GM19099 (cell line): ENCODE measurements around the gene DGKD.

Source experiments
- POLR2A ChIP-seq: IDR thresholded peaks from 3 replicates; pipeline ENCODE4 v1.6.1; 2011; ENCODE audit warnings: low read depth; ENCODE audit not compliant: insufficient read length; ENCODE audit errors: extremely low read depth

Gene DGKD

DNA sequence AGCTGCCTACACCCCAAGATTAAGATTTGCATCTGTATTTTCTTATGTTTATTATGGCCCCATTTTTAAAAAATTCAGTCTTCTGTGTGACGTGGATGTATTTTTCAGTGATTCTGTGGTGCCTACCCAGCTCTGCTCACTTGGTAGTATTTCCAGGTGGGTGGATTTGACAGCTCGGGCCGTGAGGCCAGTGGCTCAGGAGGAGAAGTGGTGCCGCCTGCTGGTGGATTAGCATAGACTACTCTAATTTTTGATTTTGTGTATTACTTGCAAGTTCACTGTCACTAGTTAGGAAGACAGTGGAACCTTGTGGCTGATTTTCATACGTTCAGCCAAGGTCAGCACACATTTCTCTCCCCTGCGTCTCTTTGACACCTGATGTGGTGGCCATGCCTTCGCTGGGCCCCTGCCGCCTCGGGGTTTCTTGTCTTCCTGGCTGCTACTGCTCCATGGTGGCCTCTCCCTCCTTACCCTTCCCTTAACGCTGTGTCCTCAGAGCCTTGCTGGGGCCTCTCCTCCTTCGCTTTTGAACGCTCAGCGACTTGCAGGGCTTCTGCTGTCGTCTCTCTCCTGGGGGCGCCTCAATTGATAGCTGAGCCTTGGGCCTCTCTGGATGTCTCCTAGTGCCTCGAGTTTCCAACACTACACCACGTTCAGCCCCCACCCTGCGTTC is 89.4 kb downstream of the DGKD start:
- no peak for TF ChIP-seq POLR2A

DNA sequence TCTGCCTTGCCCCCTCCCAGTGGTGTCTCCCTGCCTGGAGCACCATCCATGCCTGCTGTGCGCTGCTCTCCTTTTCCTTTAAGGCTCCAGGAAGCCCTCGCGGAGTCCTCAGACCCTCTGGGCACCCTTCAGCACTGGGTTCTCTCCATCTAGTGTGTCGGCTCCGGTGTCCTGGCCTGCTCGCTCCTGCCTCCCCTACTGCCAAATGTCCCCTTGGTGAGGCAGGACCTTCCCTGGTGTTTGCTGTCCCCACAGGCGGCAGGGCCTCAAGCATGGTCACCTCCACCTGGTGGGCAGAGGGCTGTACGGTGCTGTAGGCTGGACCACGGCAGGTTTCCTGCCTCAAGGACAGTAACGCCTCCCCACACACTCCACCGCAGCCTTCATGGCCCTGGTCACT is 90.2 kb downstream of the DGKD start:
- no peak for TF ChIP-seq POLR2A

DNA sequence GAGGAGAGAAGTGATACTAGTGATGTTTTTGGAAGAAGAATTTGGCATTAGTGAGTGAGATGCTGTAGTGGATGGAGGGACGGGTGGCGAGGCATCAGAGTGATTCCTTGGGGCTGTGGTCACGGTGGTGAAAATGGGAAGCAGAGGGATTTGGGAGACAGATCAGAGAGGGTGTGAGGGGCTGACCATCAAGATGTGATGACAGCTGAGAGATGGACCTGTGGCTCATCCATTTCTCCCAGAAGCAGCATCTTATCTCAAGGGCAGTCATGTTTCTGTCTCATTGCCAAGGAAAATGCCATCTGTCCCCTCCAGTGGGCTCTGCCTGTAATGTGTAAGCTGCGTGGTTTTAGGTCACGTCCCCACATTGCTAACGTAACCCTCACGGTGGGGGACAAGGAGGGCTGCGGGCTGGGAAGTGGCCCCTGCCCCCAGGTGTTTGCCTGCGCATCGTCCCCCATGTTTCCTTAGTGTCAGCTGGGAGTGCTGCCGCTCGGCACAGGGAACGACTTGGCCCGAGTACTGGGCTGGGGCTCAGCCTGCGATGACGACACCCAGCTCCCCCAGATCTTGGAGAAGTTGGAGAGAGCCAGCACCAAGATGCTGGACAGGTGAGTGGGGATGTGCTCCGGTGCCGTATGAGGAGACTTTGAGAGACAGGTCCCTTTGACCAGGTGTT is 91.0 kb downstream of the DGKD start:
- TF ChIP-seq POLR2A = no peak

DNA sequence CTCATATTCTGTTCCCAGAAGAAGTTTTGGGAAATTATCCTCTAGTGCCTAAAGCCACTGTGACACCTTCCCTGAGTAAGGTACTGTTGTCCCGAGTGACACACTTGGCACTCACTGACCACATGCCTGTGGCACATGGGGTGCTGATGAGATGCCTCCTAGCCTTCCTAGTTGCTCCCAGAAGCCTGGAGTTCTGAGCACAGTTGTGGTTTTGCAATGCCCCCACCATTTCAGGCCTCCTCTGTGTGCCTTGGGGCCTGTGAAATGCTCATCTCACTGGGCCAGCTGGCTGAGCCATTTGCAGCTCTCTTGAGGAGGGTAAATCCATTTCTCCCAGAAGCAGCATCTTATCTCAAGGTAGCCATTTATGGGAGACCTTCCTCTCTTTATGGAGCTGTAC is 91.8 kb downstream of the DGKD start:
- no peak for TF ChIP-seq POLR2A

DNA sequence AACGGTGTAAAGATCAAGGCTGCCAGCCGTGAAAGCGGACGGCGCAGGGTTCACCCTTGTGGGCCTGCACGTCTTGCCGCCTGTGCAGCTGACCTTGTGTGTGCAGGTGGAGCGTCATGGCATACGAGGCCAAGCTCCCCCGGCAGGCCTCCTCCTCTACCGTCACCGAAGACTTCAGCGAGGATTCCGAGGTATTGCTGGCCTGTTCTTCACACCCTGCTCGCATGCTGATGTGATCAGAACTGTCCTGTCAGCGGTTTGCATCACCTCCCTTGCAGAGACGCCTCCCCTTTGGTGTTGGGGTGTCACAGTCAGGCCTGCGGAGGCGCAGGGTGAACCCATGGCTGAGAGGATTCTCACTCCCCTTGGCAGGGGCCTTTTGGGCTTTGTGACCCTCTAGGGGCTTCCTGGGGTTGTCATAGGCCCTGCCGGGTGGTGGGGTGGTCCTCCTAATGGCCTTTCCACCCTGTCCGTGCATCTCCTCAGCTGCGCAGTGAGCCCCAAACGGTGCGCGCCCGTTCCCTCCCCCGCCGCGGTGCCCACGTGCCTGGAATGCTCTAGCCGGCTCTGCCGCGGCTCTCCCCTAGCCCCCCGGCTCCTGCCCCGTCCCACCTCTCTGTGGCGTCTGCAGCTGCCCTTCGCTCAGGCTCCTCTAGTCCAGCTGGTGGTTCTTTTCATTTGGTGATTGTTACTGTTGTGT is 92.5 kb downstream of the DGKD start:
- no peak for TF ChIP-seq POLR2A

DNA sequence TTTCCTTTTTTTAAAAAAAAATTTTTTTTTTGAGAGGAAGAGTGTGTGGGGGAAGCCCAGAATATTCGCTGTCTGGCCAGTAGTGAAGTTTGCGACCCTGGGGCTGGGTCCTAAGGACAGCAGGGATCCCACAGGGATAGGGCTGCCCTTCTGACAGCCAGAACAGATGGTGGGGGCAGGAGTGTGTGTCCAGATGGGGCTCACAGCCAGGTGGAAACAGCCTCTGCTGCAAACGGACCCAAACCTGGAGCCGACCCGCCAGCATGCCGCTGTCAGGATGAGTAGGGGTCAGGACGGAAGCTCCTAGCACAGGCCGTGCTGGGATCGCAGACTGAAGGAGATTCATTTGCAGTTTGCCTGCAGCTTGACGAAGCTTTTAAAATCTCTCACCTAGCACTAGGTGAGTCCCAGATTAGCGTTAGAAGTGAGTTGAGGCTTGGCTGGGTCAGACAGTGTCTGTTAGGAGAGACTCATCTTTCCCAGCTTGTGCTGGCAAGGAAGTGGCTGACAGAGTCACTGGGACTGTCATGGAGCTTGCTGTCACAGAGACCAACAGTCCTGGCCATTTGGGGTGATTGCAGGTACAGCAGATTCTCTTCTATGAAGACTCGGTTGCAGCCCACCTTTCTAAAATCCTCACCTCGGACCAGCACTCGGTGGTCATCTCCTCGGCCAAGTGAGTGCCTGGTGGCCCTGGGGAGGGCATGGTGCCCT is 93.4 kb downstream of the DGKD start:
- no peak for TF ChIP-seq POLR2A

DNA sequence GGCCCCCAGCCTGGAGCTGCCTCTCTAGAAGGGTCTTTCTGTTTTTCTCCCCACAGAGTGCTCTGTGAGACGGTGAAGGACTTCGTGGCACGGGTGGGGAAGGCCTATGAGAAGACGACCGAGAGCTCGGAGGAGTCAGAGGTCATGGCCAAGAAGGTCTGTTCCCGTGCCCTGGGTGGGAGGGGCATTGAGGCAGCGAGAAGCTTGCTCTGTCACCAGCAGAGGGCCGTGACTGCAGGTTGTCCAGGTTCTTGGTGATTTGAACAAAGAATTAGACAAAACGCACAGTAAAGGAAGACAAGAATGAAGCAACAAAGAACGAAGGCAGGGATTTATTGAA is 93.9 kb downstream of the DGKD start:
- TF ChIP-seq POLR2A = no peak

DNA sequence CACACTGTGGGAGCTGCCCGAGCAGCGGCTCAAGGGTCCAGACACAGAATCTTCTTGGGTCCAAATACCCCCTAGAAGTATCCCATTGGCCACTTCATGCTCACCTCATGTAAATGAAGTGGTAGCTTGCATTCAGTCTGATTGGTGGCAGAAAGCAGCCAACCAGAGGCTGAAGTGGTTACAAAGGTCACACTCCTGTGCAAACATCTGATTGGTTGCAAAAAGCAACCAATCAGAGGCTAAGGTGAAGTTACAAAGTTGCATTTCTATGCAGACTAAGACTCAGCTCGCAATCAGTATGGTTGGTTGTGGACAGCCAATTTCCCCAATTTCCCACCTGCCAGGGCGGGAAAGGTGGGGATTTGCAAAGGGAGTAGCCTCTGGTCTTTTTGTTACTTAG is 94.3 kb downstream of the DGKD start:
- no peak for TF ChIP-seq POLR2A

DNA sequence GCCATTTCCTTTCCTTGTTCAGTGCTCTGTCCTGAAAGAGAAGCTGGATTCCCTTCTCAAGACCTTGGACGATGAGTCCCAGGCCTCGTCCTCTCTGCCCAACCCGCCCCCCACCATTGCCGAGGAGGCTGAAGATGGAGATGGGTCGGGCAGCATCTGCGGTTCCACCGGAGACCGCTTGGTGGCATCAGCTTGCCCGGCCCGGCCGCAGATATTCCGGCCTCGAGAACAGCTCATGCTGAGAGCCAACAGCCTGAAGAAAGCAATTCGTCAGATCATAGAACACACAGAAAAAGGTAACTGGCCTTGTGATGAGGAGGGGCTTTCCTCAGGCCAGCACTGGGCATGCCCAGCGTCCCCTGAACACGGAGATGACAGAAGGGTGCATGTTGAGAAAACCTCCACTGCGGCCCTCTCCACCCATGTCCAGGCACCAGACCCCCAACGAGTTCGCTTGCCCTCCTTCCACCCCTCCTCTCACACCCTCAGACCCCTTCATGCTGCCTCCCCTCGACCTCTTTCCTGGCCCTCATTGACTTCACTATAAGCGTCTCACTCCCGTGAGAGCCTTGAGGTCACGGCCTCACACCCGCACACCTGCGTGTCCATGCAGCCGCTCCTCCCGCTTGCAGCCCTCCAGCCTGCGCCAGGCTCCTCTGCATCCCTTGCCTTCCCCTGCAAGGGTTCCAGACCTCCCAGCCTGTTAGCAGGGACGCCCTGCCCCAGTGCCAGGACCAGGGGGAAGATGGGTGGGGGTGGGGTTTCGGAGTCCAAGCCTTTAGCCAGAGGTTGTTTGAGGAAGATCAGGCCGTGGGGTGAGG is 95.0 kb downstream of the DGKD start:
- TF ChIP-seq POLR2A = no peak

DNA sequence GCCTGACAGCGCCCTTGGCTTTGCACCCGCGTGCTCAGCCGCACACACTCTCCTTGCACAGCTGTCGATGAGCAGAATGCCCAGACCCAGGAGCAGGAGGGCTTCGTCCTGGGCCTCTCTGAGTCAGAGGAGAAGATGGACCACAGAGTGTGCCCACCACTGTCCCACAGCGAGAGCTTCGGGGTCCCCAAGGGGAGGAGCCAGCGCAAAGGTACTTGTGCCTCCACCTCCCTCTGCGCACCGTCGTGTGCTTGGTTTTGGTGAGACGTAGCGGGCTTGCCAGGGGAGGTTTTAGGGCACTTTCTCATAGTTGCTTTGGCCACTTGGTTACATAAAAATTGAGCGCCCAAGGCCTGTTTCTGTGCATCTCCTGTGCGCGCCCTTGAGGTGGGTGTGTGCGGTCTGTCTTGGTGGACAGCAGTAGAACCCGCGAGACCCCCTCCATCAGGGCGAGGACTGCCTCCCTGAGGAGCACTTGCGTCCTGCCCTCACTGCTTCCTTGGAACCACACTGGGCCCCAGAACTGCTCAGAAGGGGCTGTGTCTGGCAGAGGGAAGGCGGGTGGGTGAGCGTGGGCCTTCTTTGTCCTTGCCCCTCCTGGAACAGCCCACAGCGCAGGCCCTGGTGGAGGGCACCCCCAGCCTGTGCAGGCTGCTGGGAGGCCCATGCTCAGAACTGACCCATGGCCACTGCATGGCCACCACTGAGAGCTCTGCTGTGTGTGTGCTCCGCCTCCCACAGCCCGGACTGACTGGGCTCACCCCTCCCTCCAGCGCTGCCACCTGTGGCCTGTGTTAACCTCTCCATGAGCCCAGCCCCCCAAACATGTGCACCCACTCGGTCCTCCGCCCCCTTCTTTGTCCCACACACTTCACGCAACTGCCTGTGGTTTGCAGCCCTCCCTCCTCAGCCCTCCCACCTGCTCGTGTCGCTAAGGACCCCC is 95.9 kb downstream of the DGKD start:
- TF ChIP-seq POLR2A = no peak

DNA sequence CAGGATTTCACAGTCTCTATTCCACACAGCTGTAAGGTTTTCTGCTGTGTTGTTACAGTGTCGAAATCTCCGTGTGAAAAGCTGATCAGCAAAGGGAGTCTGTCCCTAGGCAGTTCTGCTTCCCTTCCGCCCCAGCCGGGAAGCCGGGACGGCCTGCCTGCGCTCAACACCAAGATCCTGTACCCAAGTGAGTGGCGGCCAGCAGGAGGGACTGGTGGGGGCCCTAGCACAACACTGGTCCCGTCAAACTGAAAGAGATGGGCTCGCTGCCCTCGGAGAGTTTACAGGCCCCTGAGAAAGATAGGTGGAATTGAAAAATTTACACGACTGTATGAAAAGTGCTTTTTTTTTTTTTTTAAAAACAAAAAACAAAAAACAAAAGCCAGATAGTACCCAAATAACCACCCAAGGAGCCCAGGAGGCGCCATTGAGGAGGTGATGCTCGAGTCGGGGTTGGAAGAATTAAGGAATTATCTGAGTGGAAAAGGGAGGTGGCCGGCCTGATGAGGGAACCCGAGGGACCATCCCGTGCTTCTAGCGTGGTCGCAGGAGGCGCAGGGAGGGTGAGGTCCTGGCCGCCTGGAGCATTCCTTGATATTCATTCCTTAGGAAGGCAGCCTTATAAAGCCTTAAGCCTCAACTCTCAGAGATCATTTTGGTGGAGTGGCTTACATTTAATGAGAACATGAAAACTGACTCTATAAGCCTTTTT is 96.7 kb downstream of the DGKD start:
- no peak for TF ChIP-seq POLR2A

DNA sequence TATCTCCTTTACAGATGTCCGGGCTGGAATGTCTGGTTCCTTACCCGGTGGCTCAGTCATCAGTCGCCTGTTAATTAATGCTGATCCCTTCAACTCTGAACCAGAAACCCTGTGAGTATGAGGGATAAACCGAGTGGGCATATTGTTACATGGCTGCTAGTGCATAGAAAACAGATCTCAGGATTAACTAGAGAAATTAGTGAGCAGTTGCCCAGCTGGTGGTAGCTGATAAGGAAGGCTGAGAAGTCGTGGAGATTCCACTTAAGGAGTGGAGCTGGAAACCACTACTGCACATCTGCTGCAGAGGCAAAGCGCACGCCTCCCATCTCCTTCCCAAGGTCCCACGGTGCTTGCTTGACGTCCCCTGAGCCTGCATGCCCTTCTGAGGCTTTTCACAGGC is 97.7 kb downstream of the DGKD start:
- no peak for TF ChIP-seq POLR2A

DNA sequence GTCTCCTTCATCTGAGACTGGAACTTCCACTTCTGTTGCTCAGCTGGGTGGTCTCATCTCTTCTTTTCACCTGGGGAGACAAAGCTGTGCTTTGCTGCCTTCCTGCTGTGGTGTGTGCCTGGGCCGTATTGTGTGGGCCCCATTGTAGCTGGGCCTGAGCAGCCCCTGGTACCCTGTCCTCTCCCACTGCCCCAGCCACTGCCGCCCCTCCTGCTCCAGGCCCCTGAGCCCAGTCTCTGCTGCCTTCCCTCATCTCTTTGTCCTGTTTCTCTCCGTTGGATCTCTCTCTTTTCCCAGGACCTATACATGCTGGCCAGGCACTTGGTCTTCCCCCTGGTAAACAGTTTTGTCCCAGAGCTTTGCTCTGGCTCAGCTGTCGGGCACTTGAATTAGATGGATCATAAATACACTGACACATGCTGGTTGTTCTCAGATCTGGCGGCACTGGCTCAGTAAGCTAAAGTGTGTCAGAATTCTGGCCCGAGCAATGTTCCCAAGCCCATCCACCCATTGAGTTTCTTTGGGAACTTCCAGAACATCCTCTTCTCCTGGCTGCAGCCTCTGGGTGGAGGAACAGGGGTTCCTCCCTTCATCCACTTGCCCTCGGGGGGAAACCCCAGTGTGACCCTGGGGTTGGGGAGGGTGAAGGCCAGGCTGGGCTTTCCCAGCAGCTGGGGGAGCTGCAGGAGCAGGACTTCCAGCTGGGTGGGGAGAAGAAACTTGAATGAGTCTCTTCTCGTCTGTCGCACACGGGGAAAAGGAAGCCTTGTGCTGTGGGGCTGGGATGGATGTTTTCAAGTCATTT is 99.0 kb downstream of the DGKD start:
- no peak for TF ChIP-seq POLR2A

DNA sequence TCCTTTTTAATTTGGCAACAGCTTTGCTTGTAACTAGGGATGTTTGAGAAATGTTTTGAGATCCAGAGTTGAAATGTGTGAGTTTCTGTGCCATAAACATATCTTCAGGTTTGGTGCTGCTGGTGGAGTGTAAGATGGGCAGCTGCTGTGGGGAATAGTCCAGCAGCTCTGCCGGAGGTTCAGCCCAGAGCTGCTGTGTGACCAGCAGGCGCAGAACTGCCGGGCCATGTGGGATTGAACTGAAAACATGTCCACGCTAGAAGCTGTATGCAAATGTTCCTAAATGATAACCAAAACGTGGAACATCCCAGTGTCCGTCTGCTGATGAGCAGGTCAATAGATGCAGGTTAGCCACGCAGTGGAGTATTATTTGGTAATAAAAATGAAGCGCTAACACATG is 99.6 kb downstream of the DGKD start:
- no peak for TF ChIP-seq POLR2A
